Caco-2 (cell line): ENCODE data around the gene GTPBP4. TPM values are rescaled to one million over a fixed set of nuclear protein-coding genes. Genes with fewer than 3 reads are reported as not detected.
A peak's percentile ranks its signal among the peaks of the same experiment; 100 is the strongest.
"Not testable (repeated sequence)": the region's sequence is repeated elsewhere in the genome, so short reads cannot be mapped to it uniquely, and the experiment has no call there.

Experiments
- BruUV-seq: library from RNA; stranded (reverse); fragments of 400-500 nt; replicated peaks from 2 replicates; lab custom pipeline; 2021; lab: Mats Ljungman, UMichigan
- CTCF ChIA-PET: fragments of 300-600 bp; sonication (Branson Sonifier 250); formaldehyde crosslinking; loops from one replicate; lab custom pipeline; 2022; ENCODE audit warnings: antibody characterized with exemption; lab: Charles Lee
- POLR2A ChIA-PET: fragments of 300-600 bp; sonication (Branson Sonifier 250); formaldehyde crosslinking; loops from one replicate; lab custom pipeline; 2022; ENCODE audit warnings: antibody characterized with exemption; lab: Charles Lee
- DNase-seq, 2 experiments: peaks; one replicate each; pipeline versions ENCODE4 v3.0.0 to v3.0.0-alpha.2; 2020 to 2022
- H3K27me3 ChIP-seq: replicated peaks from 2 replicates; pipeline ENCODE4 v1.6.0; 2011; ENCODE audit warnings: low read length; ENCODE audit not compliant: control insufficient read depth, insufficient read depth
- H3K36me3 ChIP-seq: 2 replicates; pipeline ENCODE4 v1.5.1; 2011; ENCODE audit warnings: low read length; ENCODE audit not compliant: control insufficient read depth, insufficient read depth
- H3K4me1 ChIP-seq: fragments of 250-450 bp; sonication (Bioruptor Pico); 2 replicates; pipeline ENCODE4 v1.5.1; 2020; ENCODE audit warnings: mild to moderate bottlenecking
- H3K4me3 ChIP-seq: 2 replicates; pipeline ENCODE4 v1.5.1; 2011; ENCODE audit warnings: low read depth, mild to moderate bottlenecking, control low read depth, low read length
- H3K9me3 ChIP-seq: fragments of 250-450 bp; sonication (Bioruptor Pico); 2 replicates; pipeline ENCODE4 v1.5.1; 2020; ENCODE audit warnings: mild to moderate bottlenecking, moderate library complexity
- H3K27ac Mint-ChIP-seq: one replicate; pipeline ENCODE4 v1.8.0; 2022; ENCODE audit warnings: mixed read lengths; ENCODE audit not compliant: unreplicated experiment
- H3K27me3 Mint-ChIP-seq: one replicate; pipeline ENCODE4 v1.8.0; 2022; ENCODE audit warnings: mixed read lengths; ENCODE audit not compliant: insufficient read depth, unreplicated experiment
- H3K36me3 Mint-ChIP-seq: one replicate; pipeline ENCODE4 v1.8.0; 2022; ENCODE audit warnings: mild to moderate bottlenecking, mixed read lengths; ENCODE audit not compliant: insufficient read depth, unreplicated experiment
- H3K4me1 Mint-ChIP-seq: one replicate; pipeline ENCODE4 v1.8.0; 2022; ENCODE audit warnings: low read depth, mixed read lengths; ENCODE audit not compliant: unreplicated experiment
- H3K4me3 Mint-ChIP-seq: one replicate; pipeline ENCODE4 v1.8.0; 2022; ENCODE audit warnings: mild to moderate bottlenecking, moderate library complexity, mixed read lengths; ENCODE audit not compliant: unreplicated experiment
- H3K9me3 Mint-ChIP-seq: one replicate; pipeline ENCODE4 v1.8.0; 2022; ENCODE audit warnings: mixed read lengths; ENCODE audit not compliant: unreplicated experiment
- intact Hi-C: fragments of 100-400 bp; cut with micrococcal nuclease; formaldehyde crosslinking; loops from one replicate; pipeline ENCODE4 v1.10.0; 2022; ENCODE audit not compliant: unreplicated experiment
- total RNA-seq: library from RNA; stranded (reverse); gene quantifications from 2 replicates; pipeline ENCODE4 v1.2.3, GENCODE V29; 2022
- TF ChIP-seq, protein P1 (sequence below), 2 experiments: fragments of 200-600 bp in 1 of 2; IDR thresholded peaks; 1 replicate in 1 of 2; 2 replicates in 1 of 2; pipeline versions ENCODE4 v1.5.1 to v1.8.0; 2011 to 2022; ENCODE audit warnings: antibody characterized with exemption in 1 of 2, control low read depth in 1 of 2, inconsistent platforms in 1 of 2, low read depth in 1 of 2, low read length in 1 of 2, mild to moderate bottlenecking in 1 of 2, moderate library complexity in 1 of 2; ENCODE audit not compliant: insufficient read depth in 1 of 2, severe bottlenecking in 1 of 2, unreplicated experiment in 1 of 2

GTPBP4 gene
- total RNA-seq, 1 experiment from 2014 or later, result 202 TPM

DNA sequence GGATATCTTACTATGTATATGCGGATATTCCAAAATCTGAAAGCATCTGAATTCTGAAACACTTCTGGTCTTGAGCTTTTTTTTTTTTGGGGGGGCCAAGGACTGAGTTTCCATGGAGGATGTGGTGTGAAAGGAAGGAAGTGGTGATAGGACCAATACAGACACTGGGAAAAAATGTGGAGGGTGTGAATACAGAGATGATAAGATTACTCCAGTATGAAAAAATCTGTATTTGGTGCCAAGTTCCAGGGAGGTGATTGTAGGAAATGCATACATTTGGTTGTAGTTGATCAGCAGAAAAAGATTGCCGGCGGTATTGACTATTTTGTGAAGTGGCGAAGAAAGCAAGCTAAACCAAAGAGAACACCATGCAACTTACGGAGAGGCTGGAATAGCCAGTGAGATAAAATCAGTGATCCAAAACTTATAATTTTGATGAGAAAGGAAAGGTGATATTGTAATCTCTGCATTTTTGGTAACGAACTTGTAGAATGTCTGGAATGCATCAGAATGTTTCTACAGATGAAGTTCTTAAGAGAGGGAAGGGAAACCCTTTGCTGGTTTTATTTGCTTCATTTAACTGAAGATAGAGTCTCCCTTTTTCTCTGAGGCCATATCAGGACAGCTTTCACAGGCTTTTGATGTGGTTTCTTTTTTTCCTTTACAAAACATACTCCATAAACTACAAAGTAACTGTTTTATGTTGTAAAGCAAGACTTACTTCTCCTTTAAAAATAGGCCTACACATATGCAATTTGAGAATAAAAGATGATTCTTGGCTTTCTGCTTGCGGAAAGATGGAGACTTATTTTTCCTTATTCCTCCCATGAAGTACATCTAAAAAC, 73.9 kb downstream of the GTPBP4 start:
- intact Hi-C loops, result no loop called here
- 0 out of 2 replicates have a peak, but pooled peaks cover 4% of the 10 kb centered on the region for H3K4me1 ChIP-seq
- no peak overlapping the region for H3K4me3 ChIP-seq
- TF ChIP-seq, protein P1, sequence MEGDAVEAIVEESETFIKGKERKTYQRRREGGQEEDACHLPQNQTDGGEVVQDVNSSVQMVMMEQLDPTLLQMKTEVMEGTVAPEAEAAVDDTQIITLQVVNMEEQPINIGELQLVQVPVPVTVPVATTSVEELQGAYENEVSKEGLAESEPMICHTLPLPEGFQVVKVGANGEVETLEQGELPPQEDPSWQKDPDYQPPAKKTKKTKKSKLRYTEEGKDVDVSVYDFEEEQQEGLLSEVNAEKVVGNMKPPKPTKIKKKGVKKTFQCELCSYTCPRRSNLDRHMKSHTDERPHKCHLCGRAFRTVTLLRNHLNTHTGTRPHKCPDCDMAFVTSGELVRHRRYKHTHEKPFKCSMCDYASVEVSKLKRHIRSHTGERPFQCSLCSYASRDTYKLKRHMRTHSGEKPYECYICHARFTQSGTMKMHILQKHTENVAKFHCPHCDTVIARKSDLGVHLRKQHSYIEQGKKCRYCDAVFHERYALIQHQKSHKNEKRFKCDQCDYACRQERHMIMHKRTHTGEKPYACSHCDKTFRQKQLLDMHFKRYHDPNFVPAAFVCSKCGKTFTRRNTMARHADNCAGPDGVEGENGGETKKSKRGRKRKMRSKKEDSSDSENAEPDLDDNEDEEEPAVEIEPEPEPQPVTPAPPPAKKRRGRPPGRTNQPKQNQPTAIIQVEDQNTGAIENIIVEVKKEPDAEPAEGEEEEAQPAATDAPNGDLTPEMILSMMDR (IDR thresholded peaks at IDR 0.05; ENCODE audit: insufficient read depth in 1 of 2, low read depth in 1 of 2, low read length in 1 of 2, severe bottlenecking in 1 of 2, unreplicated experiment in 1 of 2), result no peak
- Mint-ChIP-seq H3K9me3 (peaks cover 8% of the 10 kb centered on the region), H3K27ac (no peak overlapping the region), H3K4me3 (no peak overlapping the region), H3K36me3 (peaks cover 23% of the 10 kb centered on the region), H3K27me3 (no peaks in the 10 kb centered on the region), H3K4me1 (peaks cover 28% of the 10 kb centered on the region)
- BruUV-seq, result no TSS peak
- no peaks in the 10 kb centered on the region for H3K27me3 ChIP-seq
- 0 out of 2 replicates have a peak, but pooled peaks cover 3% of the 10 kb centered on the region for H3K9me3 ChIP-seq
- H3K36me3 ChIP-seq, result no peaks in the 10 kb centered on the region
- ChIA-PET POLR2A (interaction anchor here (0.6 to 1.0 kb wide), 2 partner anchors 13 to 626 kb away, joined by 3 to 6 read pairs; partner anchors contain the start of gene IDI1), CTCF (no interaction called here)
- DNase-seq, result no peak

DNA sequence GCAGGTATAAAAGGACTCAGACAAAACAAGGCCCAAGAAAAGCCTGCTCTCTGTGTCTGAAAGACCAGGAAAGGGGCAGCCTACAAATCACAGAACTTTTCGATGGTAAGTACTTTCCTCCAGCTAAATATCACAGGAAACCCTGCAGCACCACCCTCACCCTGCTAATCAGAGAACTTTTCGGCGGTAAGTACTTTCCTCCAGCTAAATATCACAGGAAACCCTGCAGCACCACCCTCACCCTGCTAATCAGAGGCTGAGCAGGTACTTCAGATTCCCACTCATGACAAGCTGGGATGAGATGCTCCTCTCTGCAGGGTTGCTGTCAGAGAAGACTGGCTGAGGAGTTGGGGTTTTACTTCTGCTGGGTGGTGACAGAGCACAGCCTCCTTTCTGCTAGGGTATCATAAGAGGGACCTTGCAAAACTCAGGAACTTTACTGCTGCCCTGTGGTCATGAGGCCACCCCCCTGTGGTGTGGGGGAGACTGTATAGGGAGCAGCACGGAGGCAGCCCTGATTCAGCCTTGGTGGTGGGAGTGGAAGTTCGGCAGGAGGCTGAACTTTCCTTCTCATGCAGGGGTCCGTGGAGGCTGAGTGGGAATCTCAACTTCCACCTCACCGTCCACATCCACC, 75.1 kb downstream of the GTPBP4 start:
- H3K4me1 ChIP-seq, result 0 out of 2 replicates have a peak, but pooled peaks cover 4% of the 10 kb centered on the region
- Mint-ChIP-seq H3K4me1 (peaks cover 24% of the 10 kb centered on the region), H3K27me3 (no peaks in the 10 kb centered on the region), H3K36me3 (peaks cover 17% of the 10 kb centered on the region), H3K27ac (no peak overlapping the region), H3K4me3 (no peak overlapping the region), H3K9me3 (peaks cover 9% of the 10 kb centered on the region)
- H3K4me3 ChIP-seq, result no peak overlapping the region
- TF ChIP-seq, protein P1 (IDR thresholded peaks at IDR 0.05; ENCODE audit: insufficient read depth in 1 of 2, low read depth in 1 of 2, low read length in 1 of 2, severe bottlenecking in 1 of 2, unreplicated experiment in 1 of 2), result no peak
- no peaks in the 10 kb centered on the region for H3K36me3 ChIP-seq
- CTCF ChIA-PET, result no interaction called here
- BruUV-seq, result no TSS peak
- H3K27me3 ChIP-seq, result no peaks in the 10 kb centered on the region
- intact Hi-C loops, result no loop called here
- POLR2A ChIA-PET, result interaction anchor here (1.0 kb wide), 1 partner anchor 15 kb away, joined by 6 read pairs; the partner anchor contains the start of gene IDI1
- H3K9me3 ChIP-seq, result 0 out of 2 replicates have a peak, but pooled peaks cover 3% of the 10 kb centered on the region
- no peak for DNase-seq

DNA sequence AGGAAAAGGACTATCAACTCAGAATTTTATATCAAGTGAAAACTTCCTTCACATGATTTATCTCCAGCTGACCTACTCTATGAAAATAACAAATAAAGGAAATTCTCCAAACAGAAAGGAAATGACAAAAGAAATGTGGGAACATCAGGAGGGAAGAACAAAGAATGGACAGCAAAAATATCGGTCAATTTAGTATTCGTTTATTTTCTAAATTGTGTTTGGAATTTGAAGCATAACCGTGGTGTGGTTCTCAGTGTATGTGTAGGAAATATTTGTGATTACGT, 76.7 kb downstream of the GTPBP4 start:
- ChIA-PET CTCF (interaction anchor here (0.6 kb wide), 1 partner anchor 9 kb away, joined by 5 read pairs; no protein-coding TSS in a partner anchor), POLR2A (no interaction called here)
- 0 out of 2 replicates have a peak, but pooled peaks cover 4% of the 10 kb centered on the region for H3K4me1 ChIP-seq
- DNase-seq, result no peak
- no peak overlapping the region for H3K27ac Mint-ChIP-seq
- H3K27me3 Mint-ChIP-seq, result no peaks in the 10 kb centered on the region
- H3K27me3 ChIP-seq, result no peaks in the 10 kb centered on the region
- no peak overlapping the region for H3K4me3 ChIP-seq
- intact Hi-C loops, result no loop called here
- H3K4me1 Mint-ChIP-seq, result peaks cover 30% of the 10 kb centered on the region
- TF ChIP-seq, protein P1 (IDR thresholded peaks at IDR 0.05; ENCODE audit: insufficient read depth in 1 of 2, low read depth in 1 of 2, low read length in 1 of 2, severe bottlenecking in 1 of 2, unreplicated experiment in 1 of 2), result no peak
- no peaks in the 10 kb centered on the region for H3K36me3 ChIP-seq
- 0 out of 2 replicates have a peak, but pooled peaks cover 3% of the 10 kb centered on the region for H3K9me3 ChIP-seq
- H3K9me3 Mint-ChIP-seq, result peaks cover 9% of the 10 kb centered on the region
- no peak overlapping the region for H3K4me3 Mint-ChIP-seq
- no TSS peak for BruUV-seq
- peaks cover 17% of the 10 kb centered on the region for H3K36me3 Mint-ChIP-seq

- H3K27ac Mint-ChIP-seq, result peak overlapping the region; percentile 31
- DNase-seq, H3K9me3 Mint-ChIP-seq, intact Hi-C loops, BruUV-seq, H3K4me3 Mint-ChIP-seq, H3K27me3 ChIP-seq, H3K27me3 Mint-ChIP-seq, H3K9me3 ChIP-seq, POLR2A ChIA-PET, H3K4me3 ChIP-seq, H3K36me3 ChIP-seq, CTCF ChIA-PET: not testable (repeated sequence)
- peaks cover 36% of the 10 kb centered on the region for H3K4me1 Mint-ChIP-seq
- peaks cover 17% of the 10 kb centered on the region for H3K36me3 Mint-ChIP-seq
- H3K4me1 ChIP-seq, result peaks cover 17% of the 10 kb centered on the region
Observed at GRCh38 chr10:1066734-1067133, 78.5 kb downstream of the GTPBP4 start.
